MM.1S (cell line): ENCODE results near the gene MYO10.

Experiments
- DNase-seq: peaks from one replicate; pipeline ENCODE4 v3.0.0-alpha.2; 2015
- H2AFZ ChIP-seq: fragments of 300-600 bp; sonication (generic); 2 replicates; pipeline ENCODE4 v1.6.0; 2016; ENCODE audit warnings: antibody characterized with exemption, low read length
- H3F3A ChIP-seq: fragments of 300-600 bp; sonication (generic); 2 replicates; pipeline ENCODE4 v1.6.1; 2016; ENCODE audit warnings: mild to moderate bottlenecking, antibody characterized with exemption, low read length, moderate library complexity, mixed read lengths; ENCODE audit not compliant: insufficient read depth
- H3K27ac ChIP-seq: fragments of 300-600 bp; sonication (generic); 2 replicates; pipeline ENCODE4 v1.5.1; 2016; ENCODE audit warnings: mild to moderate bottlenecking, low read length
- H3K27me3 ChIP-seq: fragments of 300-600 bp; sonication (generic); replicated peaks from 2 replicates; pipeline ENCODE4 v1.6.0; 2016; ENCODE audit warnings: low read length; ENCODE audit not compliant: insufficient read depth
- H3K36me3 ChIP-seq: fragments of 300-600 bp; sonication (generic); replicated peaks from 2 replicates; pipeline ENCODE4 v1.6.1; 2016; ENCODE audit warnings: mild to moderate bottlenecking, low read length, mixed read lengths; ENCODE audit not compliant: insufficient read depth
- H3K4me1 ChIP-seq: fragments of 300-600 bp; sonication (generic); 2 replicates; pipeline ENCODE4 v1.6.1; 2016; ENCODE audit warnings: low read length, mixed read lengths
- H3K4me2 ChIP-seq: fragments of 300-600 bp; sonication (generic); 2 replicates; pipeline ENCODE4 v1.6.0; 2016; ENCODE audit warnings: low read depth, low read length
- H3K4me3 ChIP-seq: fragments of 300-600 bp; sonication (generic); 2 replicates; pipeline ENCODE4 v1.5.1; 2016; ENCODE audit warnings: low read length, mixed read lengths
- H3K79me2 ChIP-seq: fragments of 300-600 bp; sonication (generic); 2 replicates; pipeline ENCODE4 v1.6.1; 2016; ENCODE audit warnings: mixed run types, low read length, mixed read lengths
- H3K9ac ChIP-seq: fragments of 300-600 bp; sonication (generic); 2 replicates; pipeline ENCODE4 v1.6.1; 2016; ENCODE audit warnings: low read length, mixed read lengths
- H3K9me2 ChIP-seq: fragments of 300-600 bp; sonication (generic); replicated peaks from 2 replicates; pipeline ENCODE4 v1.6.1; 2016; ENCODE audit warnings: mild to moderate bottlenecking, low read length, mixed read lengths; ENCODE audit not compliant: insufficient read depth
- H3K9me3 ChIP-seq: fragments of 300-600 bp; sonication (generic); replicated peaks from 2 replicates; pipeline ENCODE4 v1.6.1; 2016; ENCODE audit warnings: mild to moderate bottlenecking, low read length, mixed read lengths; ENCODE audit not compliant: insufficient read depth
- H4K20me1 ChIP-seq: fragments of 300-600 bp; sonication (generic); 2 replicates; pipeline ENCODE4 v1.6.1; 2016; ENCODE audit warnings: mild to moderate bottlenecking, low read length, moderate library complexity, mixed read lengths; ENCODE audit not compliant: insufficient read depth
- EZH2 ChIP-seq: fragments of 300-600 bp; sonication (generic); optimal IDR thresholded peaks from 2 replicates; pipeline ENCODE3; 2017; ENCODE audit warnings: low read depth, mild to moderate bottlenecking, antibody characterized with exemption, low read length, mixed read lengths
- EZH2phosphoT487 ChIP-seq: fragments of 300-600 bp; sonication (generic); IDR thresholded peaks from 2 replicates; pipeline ENCODE4 v1.6.1; 2018; ENCODE audit warnings: antibody characterized with exemption, low read length
- TF ChIP-seq, protein P1 (sequence below): fragments of 300-600 bp; sonication (generic); IDR thresholded peaks from 2 replicates; pipeline ENCODE4 v1.5.1; 2016; ENCODE audit warnings: antibody characterized with exemption, low read length, mixed read lengths

Gene MYO10

DNA sequence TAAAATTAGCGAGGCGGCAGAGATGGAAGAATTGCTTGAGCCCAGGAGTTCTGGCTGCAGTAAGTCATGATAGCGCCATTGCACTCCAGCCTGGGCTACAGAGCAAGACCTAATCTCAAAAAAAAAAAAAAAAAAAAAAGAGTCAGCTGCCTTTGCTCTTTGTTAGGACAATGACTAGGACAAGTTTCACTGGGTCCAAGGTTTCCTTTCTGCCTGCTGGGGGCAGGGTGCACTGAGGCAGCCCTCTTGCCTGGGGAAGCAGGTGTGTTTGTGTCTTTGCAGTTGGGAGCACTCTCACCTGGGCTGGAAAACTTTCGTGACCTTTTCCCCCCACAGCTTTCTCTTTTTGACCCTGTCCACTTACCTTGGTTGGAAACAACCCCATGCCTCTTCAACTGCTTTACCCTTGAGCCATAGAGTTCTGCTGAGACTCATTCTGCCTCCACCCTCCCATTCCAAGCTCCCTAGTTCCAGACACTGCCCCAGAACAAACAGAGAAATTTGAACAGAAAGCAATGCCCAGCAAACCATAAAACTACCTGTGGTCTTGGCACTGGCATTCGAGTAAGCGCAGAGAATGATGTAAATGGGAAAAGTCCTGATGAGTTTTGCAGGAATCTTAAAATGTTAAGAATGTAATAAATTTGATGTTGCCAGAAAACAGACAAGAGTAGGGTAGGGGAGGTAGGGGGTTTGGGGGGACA, 17.0 kb upstream of the MYO10 start:
- H3K4me2 ChIP-seq, result no peak overlapping the region
- H3K27ac ChIP-seq, result no peak overlapping the region
- H3K9me3 ChIP-seq, result no peaks in the 10 kb centered on the region
- H3K4me1 ChIP-seq, result no peaks in the 10 kb centered on the region
- no peaks in the 10 kb centered on the region for H3K79me2 ChIP-seq
- H3K9me2 ChIP-seq, result no peaks in the 10 kb centered on the region
- TF ChIP-seq EZH2 (no peak), EZH2phosphoT487 (no peak)
- TF ChIP-seq, protein P1, sequence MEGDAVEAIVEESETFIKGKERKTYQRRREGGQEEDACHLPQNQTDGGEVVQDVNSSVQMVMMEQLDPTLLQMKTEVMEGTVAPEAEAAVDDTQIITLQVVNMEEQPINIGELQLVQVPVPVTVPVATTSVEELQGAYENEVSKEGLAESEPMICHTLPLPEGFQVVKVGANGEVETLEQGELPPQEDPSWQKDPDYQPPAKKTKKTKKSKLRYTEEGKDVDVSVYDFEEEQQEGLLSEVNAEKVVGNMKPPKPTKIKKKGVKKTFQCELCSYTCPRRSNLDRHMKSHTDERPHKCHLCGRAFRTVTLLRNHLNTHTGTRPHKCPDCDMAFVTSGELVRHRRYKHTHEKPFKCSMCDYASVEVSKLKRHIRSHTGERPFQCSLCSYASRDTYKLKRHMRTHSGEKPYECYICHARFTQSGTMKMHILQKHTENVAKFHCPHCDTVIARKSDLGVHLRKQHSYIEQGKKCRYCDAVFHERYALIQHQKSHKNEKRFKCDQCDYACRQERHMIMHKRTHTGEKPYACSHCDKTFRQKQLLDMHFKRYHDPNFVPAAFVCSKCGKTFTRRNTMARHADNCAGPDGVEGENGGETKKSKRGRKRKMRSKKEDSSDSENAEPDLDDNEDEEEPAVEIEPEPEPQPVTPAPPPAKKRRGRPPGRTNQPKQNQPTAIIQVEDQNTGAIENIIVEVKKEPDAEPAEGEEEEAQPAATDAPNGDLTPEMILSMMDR, result no peak
- DNase-seq, result no peak
- no peak overlapping the region for H2AFZ ChIP-seq
- H3F3A ChIP-seq, result no peaks in the 10 kb centered on the region
- no peak overlapping the region for H3K4me3 ChIP-seq
- no peaks in the 10 kb centered on the region for H3K27me3 ChIP-seq
- H3K36me3 ChIP-seq, result no peaks in the 10 kb centered on the region
- no peak overlapping the region for H3K9ac ChIP-seq
- no peaks in the 10 kb centered on the region for H4K20me1 ChIP-seq

GRCh38 chr5:16946725-16947124, 10.6 kb upstream of the MYO10 start:
- no peak overlapping the region for H3K9ac ChIP-seq
- no peak overlapping the region for H3K27ac ChIP-seq
- no peak overlapping the region for H2AFZ ChIP-seq
- DNase-seq, result no peak
- no peaks in the 10 kb centered on the region for H3K4me1 ChIP-seq
- no peak overlapping the region for H3K4me3 ChIP-seq
- no peaks in the 10 kb centered on the region for H3K36me3 ChIP-seq
- TF ChIP-seq EZH2, result no peak
- TF ChIP-seq EZH2phosphoT487, result no peak
- TF ChIP-seq, protein P1, result no peak
- no peaks in the 10 kb centered on the region for H3K9me3 ChIP-seq
- H3K27me3 ChIP-seq, result no peaks in the 10 kb centered on the region
- H3K4me2 ChIP-seq, result no peak overlapping the region
- no peaks in the 10 kb centered on the region for H3F3A ChIP-seq
- H3K79me2 ChIP-seq, result no peaks in the 10 kb centered on the region
- H3K9me2 ChIP-seq, result no peaks in the 10 kb centered on the region
- no peaks in the 10 kb centered on the region for H4K20me1 ChIP-seq

DNA sequence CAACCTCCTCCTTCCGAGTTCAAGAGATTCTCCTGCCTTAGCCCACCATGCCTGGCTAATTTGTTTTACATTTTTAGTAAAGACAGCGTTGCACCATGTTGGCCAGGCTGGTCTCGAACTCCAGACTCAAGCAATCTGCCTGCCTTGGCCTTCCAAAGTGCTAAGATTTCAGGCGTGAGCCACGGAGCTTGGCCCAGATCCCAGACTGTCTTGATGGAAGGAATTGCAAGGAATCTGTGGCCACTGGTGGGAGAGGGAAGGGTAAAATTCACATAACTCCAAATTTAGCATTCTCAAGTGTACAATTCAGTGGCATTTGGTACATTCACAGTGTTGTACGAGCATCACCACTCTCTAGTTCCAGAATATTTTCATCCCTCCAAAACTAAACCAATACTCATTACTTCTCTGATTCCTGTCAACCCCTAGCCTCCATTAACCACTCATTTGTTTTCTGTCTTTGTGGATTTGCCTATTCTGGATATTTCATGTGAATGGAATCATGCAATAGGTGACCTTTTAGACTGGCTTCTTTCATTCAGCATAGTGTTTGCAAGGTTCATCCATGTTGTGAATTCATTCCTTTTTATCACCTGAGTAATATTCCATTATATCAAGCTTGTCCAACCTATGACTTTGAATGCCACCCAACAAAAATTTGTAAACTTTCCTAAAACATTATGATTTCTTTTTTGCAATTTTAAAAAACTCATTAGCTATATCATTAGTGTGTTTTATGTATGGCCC, 8.9 kb upstream of the MYO10 start:
- Histone ChIP-seq H3K4me3 (no peak overlapping the region), H3K27ac (no peak overlapping the region), H2AFZ (no peak overlapping the region), H3K36me3 (no peaks in the 10 kb centered on the region), H3K9me2 (no peaks in the 10 kb centered on the region), H3F3A (no peaks in the 10 kb centered on the region), H3K27me3 (no peaks in the 10 kb centered on the region), H3K4me1 (no peaks in the 10 kb centered on the region), H3K9ac (no peak overlapping the region), H3K9me3 (no peaks in the 10 kb centered on the region), H3K79me2 (no peaks in the 10 kb centered on the region), H4K20me1 (no peaks in the 10 kb centered on the region), H3K4me2 (no peak overlapping the region)
- TF ChIP-seq EZH2phosphoT487, result no peak
- no peak for DNase-seq
